Hippocampal formation (tissue), 2 donors: ENCODE data around the gene LRRC1.

ENCODE experiments used
- DNase-seq, 2 donors: peaks; one replicate each; lab custom pipeline; 2025; lab: John Stamatoyannopoulos, UW

Gene LRRC1

GRCh38 chr6:53847796-53848314, 53.0 kb downstream of the LRRC1 start:
- no peak for DNase-seq

GRCh38 chr6:53850527-53850926, 55.7 kb downstream of the LRRC1 start:
- no peak for DNase-seq

GRCh38 chr6:53851561-53851960, 56.8 kb downstream of the LRRC1 start:
- DNase-seq = no peak

GRCh38 chr6:53852805-53853204, 58.0 kb downstream of the LRRC1 start:
- DNase-seq = no peak

GRCh38 chr6:53854843-53855567, 60.2 kb downstream of the LRRC1 start:
- DNase-seq = no peak

- DNase-seq = no peak
Measured at GRCh38 chr6:53855940-53856339, 61.1 kb downstream of the LRRC1 start.

- no peak for DNase-seq
Measured at GRCh38 chr6:53857318-53858094, 62.7 kb downstream of the LRRC1 start.

- DNase-seq = no peak
Measured at GRCh38 chr6:53858196-53858595, 63.4 kb downstream of the LRRC1 start.

GRCh38 chr6:53858913-53859312, 64.1 kb downstream of the LRRC1 start:
- no peak for DNase-seq

GRCh38 chr6:53860511-53860910, 65.7 kb downstream of the LRRC1 start:
- DNase-seq = no peak

- DNase-seq = no peak
Measured at GRCh38 chr6:53861518-53861917, 66.7 kb downstream of the LRRC1 start.

GRCh38 chr6:53862662-53863462, 68.1 kb downstream of the LRRC1 start:
- DNase-seq = peak; percentile 21 to 65

GRCh38 chr6:53864781-53865180, 70.0 kb downstream of the LRRC1 start:
- no peak for DNase-seq

GRCh38 chr6:53866226-53866625, 71.4 kb downstream of the LRRC1 start:
- no peak for DNase-seq

- no peak for DNase-seq
Measured at GRCh38 chr6:53868626-53869025, 73.8 kb downstream of the LRRC1 start.

GRCh38 chr6:53869964-53870363, 75.2 kb downstream of the LRRC1 start:
- no peak for DNase-seq

- no peak for DNase-seq
Measured at GRCh38 chr6:53873922-53874321, 79.1 kb downstream of the LRRC1 start.

GRCh38 chr6:53874964-53875363, 80.2 kb downstream of the LRRC1 start:
- DNase-seq = no peak

GRCh38 chr6:53877151-53877550, 82.3 kb downstream of the LRRC1 start:
- DNase-seq = no peak

- DNase-seq = no peak
Measured at GRCh38 chr6:53878808-53879207, 84.0 kb downstream of the LRRC1 start.

- no peak for DNase-seq
Measured at GRCh38 chr6:53879608-53880007, 84.8 kb downstream of the LRRC1 start.

- DNase-seq = no peak
Measured at GRCh38 chr6:53887316-53887715, 92.5 kb downstream of the LRRC1 start.
